K562 (cell line): ENCODE data around the gene ROS1. TPM values are rescaled to one million over a fixed set of nuclear protein-coding genes. Genes with fewer than 3 reads are reported as not detected.

Experiments
- ATAC-seq: fragments of 200-7000 bp; cut with Tn5 transposase; 3 replicates; pipeline ENCODE4 v1.9.1; 2020; ENCODE audit warnings: moderate library complexity
- BruUV-seq: library from RNA; stranded (reverse); fragments of 400-500 nt; replicated peaks from 2 replicates; lab custom pipeline; 2021; lab: Mats Ljungman, UMichigan
- CTCF ChIA-PET: fragments of 300-600 bp; formaldehyde crosslinking; extraction: SDS; loops from one replicate; lab custom pipeline; 2021; ENCODE audit warnings: low intra/inter-chr PET ratio; lab: Yijun Ruan, JAX
- POLR2A ChIA-PET: fragments of 300-600, 350-650 bp; sonication (Branson Sonifier 250); formaldehyde crosslinking; extraction: SDS; loops from one replicate; lab custom pipeline; 2021; ENCODE audit warnings: antibody characterized with exemption, inconsistent platforms; lab: Yijun Ruan, JAX
- DNase-seq, 4 experiments: peaks; one replicate each; pipeline versions ENCODE4 v3.0.0 to v3.0.0-alpha.2; 2011 to 2018; ENCODE audit warnings: low spot score in 3 of 4, mixed read lengths in 3 of 4; ENCODE audit errors: extremely low read depth in 1 of 4
- FAIRE-seq: peaks from 2 replicates; lab custom pipeline; 2011; peaks lifted over from hg19 to GRCh38; lab: Jason Lieb, UNC
- H2AFZ ChIP-seq: 2 replicates; pipeline ENCODE4 v1.6.0; 2011; ENCODE audit warnings: low read depth, low read length, control low read depth, inconsistent platforms
- H3K27ac ChIP-seq: fragments of 200-600 bp; 3 replicates; pipeline ENCODE4 v1.8.0; 2011; ENCODE audit warnings: low read depth, mild to moderate bottlenecking, control low read depth, inconsistent platforms, low read length, moderate library complexity, mixed read lengths; ENCODE audit errors: extremely low read depth
- H3K27me3 ChIP-seq, 2 experiments: fragments of 300-600 bp in 1 of 2; 2 replicates in 1 of 2; 3 replicates in 1 of 2; pipeline versions ENCODE4 v1.6.0 to v1.8.0; 2011; ENCODE audit warnings: inconsistent platforms in 2 of 2, low read length in 2 of 2, mild to moderate bottlenecking in 1 of 2, mixed read lengths in 1 of 2, moderate library complexity in 1 of 2; ENCODE audit not compliant: control insufficient read depth in 2 of 2, insufficient read depth in 2 of 2
- H3K36me3 ChIP-seq: fragments of 300-600 bp; 3 replicates; pipeline ENCODE4 v1.8.0; 2011; ENCODE audit warnings: mild to moderate bottlenecking, low read length, inconsistent platforms; ENCODE audit not compliant: control insufficient read depth, insufficient read depth
- H3K4me1 ChIP-seq, 2 experiments: fragments of 200-600 bp in 1 of 2; replicated peaks in 1 of 2; 2 replicates in 1 of 2; 3 replicates in 1 of 2; pipeline versions ENCODE4 v1.5.1 to v1.8.0; 2011; ENCODE audit warnings: inconsistent platforms in 2 of 2, low read length in 2 of 2, mild to moderate bottlenecking in 1 of 2, mixed read lengths in 1 of 2, moderate library complexity in 1 of 2; ENCODE audit not compliant: control insufficient read depth in 2 of 2, insufficient read depth in 2 of 2
- H3K4me2 ChIP-seq: 2 replicates; pipeline ENCODE4 v1.6.1; 2011; ENCODE audit warnings: low read length, control low read depth, inconsistent platforms, mixed read lengths; ENCODE audit not compliant: insufficient read depth
- H3K4me3 ChIP-seq: fragments of 200-600 bp; sonication (generic), shearing (Covaris generic); 2 replicates; pipeline ENCODE4 v1.5.1; 2016; ENCODE audit warnings: control low read depth, inconsistent platforms
- H3K79me2 ChIP-seq: fragments of 200-600 bp; 3 replicates; pipeline ENCODE4 v1.8.0; 2011; ENCODE audit warnings: low read length, inconsistent platforms; ENCODE audit not compliant: control insufficient read depth, insufficient read depth
- H3K9ac ChIP-seq, 2 experiments: 2 replicates each; pipeline versions ENCODE4 v1.6.0 to v1.6.1; 2011; ENCODE audit warnings: low read depth in 2 of 2, low read length in 2 of 2, control low read depth in 1 of 2, inconsistent platforms in 1 of 2, mild to moderate bottlenecking in 1 of 2, mixed read lengths in 1 of 2; ENCODE audit not compliant: insufficient read depth in 1 of 2
- H3K9me1 ChIP-seq: one replicate; pipeline ENCODE4 v1.6.0; 2011; ENCODE audit warnings: inconsistent platforms, mild to moderate bottlenecking, low read length, moderate library complexity; ENCODE audit not compliant: control insufficient read depth, insufficient read depth
- H3K9me3 ChIP-seq: replicated peaks from 2 replicates; pipeline ENCODE4 v1.5.1; 2011; ENCODE audit warnings: low read depth, low read length, inconsistent platforms; ENCODE audit not compliant: control insufficient read depth, insufficient read depth
- H4K20me1 ChIP-seq: replicated peaks from 2 replicates; pipeline ENCODE4 v1.6.1; 2011; ENCODE audit warnings: low read length, inconsistent platforms, mixed read lengths; ENCODE audit not compliant: control insufficient read depth, insufficient read depth
- CHD2 ChIP-seq: IDR thresholded peaks from 2 replicates; pipeline ENCODE4 v1.6.1; 2011; ENCODE audit warnings: low read depth, low read length
- DDX20 ChIP-seq: fragments of 450-650 bp; IDR thresholded peaks from 2 replicates; pipeline ENCODE4 v1.6.1; 2016; ENCODE audit warnings: missing genetic modification characterization, low read depth, mild to moderate bottlenecking, missing compliant biosample characterization, moderate library complexity
- EP300 ChIP-seq: IDR thresholded peaks from 2 replicates; pipeline ENCODE4 v1.6.1; 2012; ENCODE audit warnings: low read length, improper control_type of control experiment
- IRF2 ChIP-seq: sonication (generic); formaldehyde crosslinking; IDR thresholded peaks from 2 replicates; pipeline ENCODE4 v1.8.1; 2022; ENCODE audit warnings: mild to moderate bottlenecking, missing genetic modification reagents
- MAFF ChIP-seq: IDR thresholded peaks from 2 replicates; pipeline ENCODE4 v1.6.1; 2012; ENCODE audit warnings: low read length, improper control_type of control experiment
- PHB ChIP-seq: fragments of 250-450 bp; sonication (Bioruptor Pico); IDR thresholded peaks from 2 replicates; pipeline ENCODE4 v1.5.0; 2021
- RBBP5 ChIP-seq: fragments of 200-600 bp; sonication (generic); IDR thresholded peaks from 2 replicates; pipeline ENCODE4 v1.6.1; 2012; ENCODE audit warnings: borderline replicate concordance, mild to moderate bottlenecking, low read length, control low read depth, inconsistent platforms; ENCODE audit not compliant: insufficient read depth, poor library complexity, severe bottlenecking
- SMARCA4 ChIP-seq: fragments of 450-650 bp; IDR thresholded peaks from 2 replicates; pipeline ENCODE4 v1.6.1; 2016
- TEAD2 ChIP-seq: fragments of 450-650 bp; IDR thresholded peaks from 2 replicates; pipeline ENCODE4 v1.6.1; 2016; ENCODE audit warnings: missing genetic modification characterization, control low read depth, missing compliant biosample characterization
- ZNF589 ChIP-seq: fragments of 200-800 bp; sonication (Bioruptor generic); IDR thresholded peaks from 2 replicates; pipeline ENCODE4 v1.6.1; 2016; ENCODE audit warnings: low read depth, missing genetic modification characterization, missing compliant biosample characterization
- ZZZ3 ChIP-seq: fragments of 450-650 bp; IDR thresholded peaks from 2 replicates; pipeline ENCODE4 v1.6.1; 2016; ENCODE audit warnings: antibody characterized with exemption, mild to moderate bottlenecking, moderate library complexity
- WGBS: fragments of 100-300 bp; shearing (Covaris generic); methylation state at CpG from one replicate; pipeline ENCODE4 v1.1.6; 2016; ENCODE audit warnings: low coverage, mixed read lengths; ENCODE audit not compliant: insufficient coverage; ENCODE audit errors: missing lambda C conversion rate; 5-methylcytosine and 5-hydroxymethylcytosine counted together
- in situ Hi-C: fragments of 300-500 bp; cut with MboI; formaldehyde crosslinking; loops from 4 replicates; pipeline ENCODE4 v1.15.0; 2018; ENCODE audit warnings: inconsistent platforms, mixed read lengths
- intact Hi-C: fragments of 100-400 bp; cut with micrococcal nuclease; formaldehyde crosslinking; loops from 2 replicates; pipeline ENCODE4 v1.14.2; 2022
- polyA plus RNA-seq, 8 experiments: library from polyadenylated mRNA; depleted of rRNA in 4 of 8; stranded (reverse) in 5 of 8; unstranded in 3 of 8; fragments of >200 nt; fragmentation: Nextera tagmentation in 2 of 8; fragmentation: Illumina TruSeq in 1 of 8; extraction: Ambion mirVana in 2 of 8; extraction: Trizol in 1 of 8; gene quantifications; 2 replicates each; pipeline versions ENCODE4 v1.2.1 to v1.2.3, GENCODE V29; 2011 to 2014; ENCODE audit warnings: inconsistent platforms in 1 of 8, missing spikeins in 1 of 8
- total RNA-seq, 7 experiments: library from RNA; depleted of rRNA in 6 of 7; stranded (reverse); fragments of >200 nt in 6 of 7; fragmentation: Illumina TruSeq in 2 of 7; extraction: Trizol in 2 of 7; gene quantifications; 2 replicates each; pipeline versions ENCODE4 v1.2.1 to v1.2.3, GENCODE V29; 2011 to 2021; ENCODE audit warnings: low replicate concordance in 1 of 7
- TF ChIP-seq, protein P1 (sequence below): sonication (generic); formaldehyde crosslinking; IDR thresholded peaks from 2 replicates; pipeline ENCODE4 v1.4.0; 2020; ENCODE audit warnings: mild to moderate bottlenecking, missing genetic modification reagents
- TF ChIP-seq, protein P2 (sequence below): fragments of 150-350 bp; IDR thresholded peaks from 2 replicates; pipeline ENCODE4 v1.6.1; 2014; ENCODE audit warnings: low read depth, mild to moderate bottlenecking, low read length, borderline replicate concordance
- TF ChIP-seq, protein P3 (sequence below), 2 experiments: fragments of 200-800 bp in 1 of 2; sonication (Bioruptor generic) in 1 of 2; sonication (generic) in 1 of 2; formaldehyde crosslinking in 1 of 2; IDR thresholded peaks in 1 of 2; conservative IDR thresholded peaks in 1 of 2; 2 replicates each; pipeline versions ENCODE4 v1.5.0 to v1.6.1; 2016 to 2020; ENCODE audit warnings: missing compliant biosample characterization in 1 of 2, missing genetic modification characterization in 1 of 2, missing genetic modification reagents in 1 of 2

Gene ROS1
- total and polyA plus RNA-seq, 9 of the 15 experiments (the other 6 are each of a cell fraction or from before 2014, with no cell fraction given) = under 0.01 to 0.16 (median 0.04) TPM; not detected in 6

DNA sequence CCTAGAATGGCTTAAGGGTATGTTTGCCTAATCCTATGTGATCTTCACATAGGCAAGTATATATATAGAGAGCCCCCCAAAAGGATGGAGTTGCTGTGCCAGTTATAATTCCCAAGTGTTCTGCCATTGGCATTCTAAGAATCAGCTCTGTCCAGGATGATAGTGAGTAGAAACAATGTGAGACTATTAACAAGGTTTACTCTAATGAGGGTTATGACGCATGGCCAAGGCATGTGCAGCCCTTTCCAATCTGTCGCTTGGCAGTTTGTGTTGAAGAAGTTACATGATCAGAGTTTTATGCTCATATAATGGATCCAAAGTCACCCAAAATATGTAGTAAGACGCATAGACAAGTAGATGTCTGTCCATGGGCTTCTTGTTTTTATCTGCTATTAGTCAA is 126.8 kb downstream of the ROS1 start:
- DNase-seq (no peak), FAIRE-seq (no peak)
- CTCF ChIA-PET = no interaction called here
- TF ChIP-seq DDX20 (tag) = no peak
- TF ChIP-seq, protein P1, sequence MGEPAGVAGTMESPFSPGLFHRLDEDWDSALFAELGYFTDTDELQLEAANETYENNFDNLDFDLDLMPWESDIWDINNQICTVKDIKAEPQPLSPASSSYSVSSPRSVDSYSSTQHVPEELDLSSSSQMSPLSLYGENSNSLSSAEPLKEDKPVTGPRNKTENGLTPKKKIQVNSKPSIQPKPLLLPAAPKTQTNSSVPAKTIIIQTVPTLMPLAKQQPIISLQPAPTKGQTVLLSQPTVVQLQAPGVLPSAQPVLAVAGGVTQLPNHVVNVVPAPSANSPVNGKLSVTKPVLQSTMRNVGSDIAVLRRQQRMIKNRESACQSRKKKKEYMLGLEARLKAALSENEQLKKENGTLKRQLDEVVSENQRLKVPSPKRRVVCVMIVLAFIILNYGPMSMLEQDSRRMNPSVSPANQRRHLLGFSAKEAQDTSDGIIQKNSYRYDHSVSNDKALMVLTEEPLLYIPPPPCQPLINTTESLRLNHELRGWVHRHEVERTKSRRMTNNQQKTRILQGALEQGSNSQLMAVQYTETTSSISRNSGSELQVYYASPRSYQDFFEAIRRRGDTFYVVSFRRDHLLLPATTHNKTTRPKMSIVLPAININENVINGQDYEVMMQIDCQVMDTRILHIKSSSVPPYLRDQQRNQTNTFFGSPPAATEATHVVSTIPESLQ (CRISPR knock-in tag) = no peak
- TF ChIP-seq MAFF = no peak
- TF ChIP-seq ZNF589 (CRISPR knock-in tag) = no peak
- no peak for TF ChIP-seq TEAD2
- TF ChIP-seq EP300 = no peak
- TF ChIP-seq, protein P2, sequence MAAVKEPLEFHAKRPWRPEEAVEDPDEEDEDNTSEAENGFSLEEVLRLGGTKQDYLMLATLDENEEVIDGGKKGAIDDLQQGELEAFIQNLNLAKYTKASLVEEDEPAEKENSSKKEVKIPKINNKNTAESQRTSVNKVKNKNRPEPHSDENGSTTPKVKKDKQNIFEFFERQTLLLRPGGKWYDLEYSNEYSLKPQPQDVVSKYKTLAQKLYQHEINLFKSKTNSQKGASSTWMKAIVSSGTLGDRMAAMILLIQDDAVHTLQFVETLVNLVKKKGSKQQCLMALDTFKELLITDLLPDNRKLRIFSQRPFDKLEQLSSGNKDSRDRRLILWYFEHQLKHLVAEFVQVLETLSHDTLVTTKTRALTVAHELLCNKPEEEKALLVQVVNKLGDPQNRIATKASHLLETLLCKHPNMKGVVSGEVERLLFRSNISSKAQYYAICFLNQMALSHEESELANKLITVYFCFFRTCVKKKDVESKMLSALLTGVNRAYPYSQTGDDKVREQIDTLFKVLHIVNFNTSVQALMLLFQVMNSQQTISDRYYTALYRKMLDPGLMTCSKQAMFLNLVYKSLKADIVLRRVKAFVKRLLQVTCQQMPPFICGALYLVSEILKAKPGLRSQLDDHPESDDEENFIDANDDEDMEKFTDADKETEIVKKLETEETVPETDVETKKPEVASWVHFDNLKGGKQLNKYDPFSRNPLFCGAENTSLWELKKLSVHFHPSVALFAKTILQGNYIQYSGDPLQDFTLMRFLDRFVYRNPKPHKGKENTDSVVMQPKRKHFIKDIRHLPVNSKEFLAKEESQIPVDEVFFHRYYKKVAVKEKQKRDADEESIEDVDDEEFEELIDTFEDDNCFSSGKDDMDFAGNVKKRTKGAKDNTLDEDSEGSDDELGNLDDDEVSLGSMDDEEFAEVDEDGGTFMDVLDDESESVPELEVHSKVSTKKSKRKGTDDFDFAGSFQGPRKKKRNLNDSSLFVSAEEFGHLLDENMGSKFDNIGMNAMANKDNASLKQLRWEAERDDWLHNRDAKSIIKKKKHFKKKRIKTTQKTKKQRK = no peak
- TF ChIP-seq, protein P3, sequence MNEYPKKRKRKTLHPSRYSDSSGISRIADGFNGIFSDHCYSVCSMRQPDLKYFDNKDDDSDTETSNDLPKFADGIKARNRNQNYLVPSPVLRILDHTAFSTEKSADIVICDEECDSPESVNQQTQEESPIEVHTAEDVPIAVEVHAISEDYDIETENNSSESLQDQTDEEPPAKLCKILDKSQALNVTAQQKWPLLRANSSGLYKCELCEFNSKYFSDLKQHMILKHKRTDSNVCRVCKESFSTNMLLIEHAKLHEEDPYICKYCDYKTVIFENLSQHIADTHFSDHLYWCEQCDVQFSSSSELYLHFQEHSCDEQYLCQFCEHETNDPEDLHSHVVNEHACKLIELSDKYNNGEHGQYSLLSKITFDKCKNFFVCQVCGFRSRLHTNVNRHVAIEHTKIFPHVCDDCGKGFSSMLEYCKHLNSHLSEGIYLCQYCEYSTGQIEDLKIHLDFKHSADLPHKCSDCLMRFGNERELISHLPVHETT (CRISPR knock-in tag; conservative IDR thresholded peaks at IDR 0.05 in 1 of 2, IDR thresholded peaks at IDR 0.05 in 1 of 2) = no peak
- TF ChIP-seq RBBP5 = no peak
- TF ChIP-seq CHD2 = no peak
- no peak for TF ChIP-seq ZZZ3
- no peak for TF ChIP-seq SMARCA4
- no peak for TF ChIP-seq PHB
- TF ChIP-seq IRF2 (CRISPR knock-in tag) = no peak

More for the DNA sequence above, 126.8 kb downstream of the ROS1 start:
- intact Hi-C loops (no loop called here), in situ Hi-C loops (no loop called here)
- Histone ChIP-seq H3K27me3 (no peaks in the 10 kb centered on the region; a peak in 1 of 5 replicates), H3K9me3 (no peaks in the 10 kb centered on the region), H3K27ac (no peak overlapping the region), H3K9me1 (no peaks in the 10 kb centered on the region), H3K4me3 (no peak overlapping the region), H2AFZ (no peak overlapping the region), H3K4me1 (no peaks in the 10 kb centered on the region), H3K9ac (no peak overlapping the region), H3K36me3 (no peaks in the 10 kb centered on the region), H3K79me2 (no peaks in the 10 kb centered on the region), H4K20me1 (no peaks in the 10 kb centered on the region), H3K4me2 (no peak overlapping the region)
- WGBS = 0% methylated on average over 3 of the region's 3 CpGs
- ATAC-seq = no peak
- POLR2A ChIA-PET = no interaction called here
- BruUV-seq = no TSS peak
